ENCODE data around the gene LINGO1.

DNA sequence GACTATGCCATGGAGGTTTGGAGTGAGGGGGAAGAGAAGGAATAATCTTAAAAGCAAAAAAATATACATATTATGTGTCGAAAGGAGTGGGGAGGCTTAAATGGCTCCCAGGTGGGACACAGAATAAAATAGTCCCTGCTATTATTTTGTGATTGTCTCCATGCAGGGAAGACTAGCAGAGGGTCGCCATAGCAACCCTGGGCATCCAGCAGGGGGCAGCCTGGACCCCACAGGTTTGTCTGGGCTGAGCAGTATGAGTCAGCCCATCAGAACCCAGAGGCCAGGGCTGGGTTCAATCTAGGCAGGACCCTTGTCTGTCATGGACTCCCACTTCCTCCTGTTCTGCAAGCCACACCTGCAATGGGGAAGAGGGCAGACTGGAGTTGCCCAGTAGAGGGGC, 17.6 kb upstream of the LINGO1 start:
- TF ChIP-seq, protein P1, sequence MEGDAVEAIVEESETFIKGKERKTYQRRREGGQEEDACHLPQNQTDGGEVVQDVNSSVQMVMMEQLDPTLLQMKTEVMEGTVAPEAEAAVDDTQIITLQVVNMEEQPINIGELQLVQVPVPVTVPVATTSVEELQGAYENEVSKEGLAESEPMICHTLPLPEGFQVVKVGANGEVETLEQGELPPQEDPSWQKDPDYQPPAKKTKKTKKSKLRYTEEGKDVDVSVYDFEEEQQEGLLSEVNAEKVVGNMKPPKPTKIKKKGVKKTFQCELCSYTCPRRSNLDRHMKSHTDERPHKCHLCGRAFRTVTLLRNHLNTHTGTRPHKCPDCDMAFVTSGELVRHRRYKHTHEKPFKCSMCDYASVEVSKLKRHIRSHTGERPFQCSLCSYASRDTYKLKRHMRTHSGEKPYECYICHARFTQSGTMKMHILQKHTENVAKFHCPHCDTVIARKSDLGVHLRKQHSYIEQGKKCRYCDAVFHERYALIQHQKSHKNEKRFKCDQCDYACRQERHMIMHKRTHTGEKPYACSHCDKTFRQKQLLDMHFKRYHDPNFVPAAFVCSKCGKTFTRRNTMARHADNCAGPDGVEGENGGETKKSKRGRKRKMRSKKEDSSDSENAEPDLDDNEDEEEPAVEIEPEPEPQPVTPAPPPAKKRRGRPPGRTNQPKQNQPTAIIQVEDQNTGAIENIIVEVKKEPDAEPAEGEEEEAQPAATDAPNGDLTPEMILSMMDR (conservative IDR thresholded peaks at IDR 0.05; ENCODE audit: low read length) = peak; percentile 67
- TF ChIP-seq EZH2phosphoT487 (IDR thresholded peaks at IDR 0.05; ENCODE audit: borderline replicate concordance, low read depth, low read length) = no peak
